ENCODE results near the gene ZSWIM3. TPM values are rescaled to one million over a fixed set of nuclear protein-coding genes. Genes with fewer than 3 reads are reported as not detected.

ZSWIM3 gene
- total and polyA plus RNA-seq, 2 of the 13 experiments (the other 11 are each of a cell fraction or from before 2014, with no cell fraction given) = 5.2 to 5.8 TPM

DNA sequence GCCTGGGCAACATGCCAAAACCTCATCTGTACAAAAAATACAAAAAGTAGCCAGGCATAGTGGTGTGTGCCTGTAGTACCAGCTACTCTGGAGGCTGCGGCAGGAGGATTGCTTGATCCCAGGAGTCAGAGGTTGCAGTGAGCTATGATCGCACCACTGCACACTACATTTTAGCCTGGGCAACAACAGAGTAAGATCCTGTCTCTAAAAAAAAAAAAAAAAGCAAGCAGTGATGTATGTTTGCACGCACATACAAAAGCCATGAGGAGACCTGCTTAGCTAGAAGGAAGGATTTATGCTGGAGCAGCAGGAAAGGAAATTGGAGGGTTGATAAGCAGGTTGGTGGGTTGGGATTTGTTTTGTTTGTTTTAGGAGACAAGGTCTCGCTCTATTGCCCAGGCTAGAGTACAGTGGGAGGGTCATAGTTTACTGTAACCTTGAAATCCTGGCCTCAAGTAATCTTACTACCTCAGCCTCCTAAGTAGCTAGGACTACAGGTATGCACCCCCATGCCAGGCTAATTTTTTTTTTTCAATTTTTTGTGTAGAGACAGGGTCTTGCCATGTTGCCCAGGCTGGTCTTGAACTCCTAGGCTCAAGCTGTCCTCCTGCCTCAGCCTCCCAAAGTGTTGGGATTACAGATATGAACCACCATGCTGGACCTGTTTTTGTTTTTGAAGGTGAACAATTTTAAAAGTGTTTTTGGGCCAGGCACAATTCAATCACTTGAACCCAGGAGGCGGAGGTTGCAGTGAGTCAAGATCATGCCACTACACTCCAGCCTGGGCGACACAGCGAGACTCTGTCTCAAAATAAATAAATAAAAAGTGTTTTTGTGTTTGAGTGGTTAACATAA is 4.0 kb downstream of the ZSWIM3 start (continued):
- TF ChIP-seq, protein P1, sequence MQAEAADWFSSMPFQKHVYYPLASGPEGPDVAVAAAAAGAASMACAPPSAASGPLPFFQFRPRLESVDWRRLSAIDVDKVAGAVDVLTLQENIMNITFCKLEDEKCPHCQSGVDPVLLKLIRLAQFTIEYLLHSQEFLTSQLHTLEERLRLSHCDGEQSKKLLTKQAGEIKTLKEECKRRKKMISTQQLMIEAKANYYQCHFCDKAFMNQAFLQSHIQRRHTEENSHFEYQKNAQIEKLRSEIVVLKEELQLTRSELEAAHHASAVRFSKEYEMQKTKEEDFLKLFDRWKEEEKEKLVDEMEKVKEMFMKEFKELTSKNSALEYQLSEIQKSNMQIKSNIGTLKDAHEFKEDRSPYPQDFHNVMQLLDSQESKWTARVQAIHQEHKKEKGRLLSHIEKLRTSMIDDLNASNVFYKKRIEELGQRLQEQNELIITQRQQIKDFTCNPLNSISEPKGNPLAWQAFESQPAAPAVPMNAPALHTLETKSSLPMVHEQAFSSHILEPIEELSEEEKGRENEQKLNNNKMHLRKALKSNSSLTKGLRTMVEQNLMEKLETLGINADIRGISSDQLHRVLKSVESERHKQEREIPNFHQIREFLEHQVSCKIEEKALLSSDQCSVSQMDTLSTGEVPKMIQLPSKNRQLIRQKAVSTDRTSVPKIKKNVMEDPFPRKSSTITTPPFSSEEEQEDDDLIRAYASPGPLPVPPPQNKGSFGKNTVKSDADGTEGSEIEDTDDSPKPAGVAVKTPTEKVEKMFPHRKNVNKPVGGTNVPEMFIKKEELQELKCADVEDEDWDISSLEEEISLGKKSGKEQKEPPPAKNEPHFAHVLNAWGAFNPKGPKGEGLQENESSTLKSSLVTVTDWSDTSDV (CRISPR knock-in tag; IDR thresholded peaks at IDR 0.05) = no peak
- TF ChIP-seq ARID3A (IDR thresholded peaks at IDR 0.05; ENCODE audit: low read depth, low read length) = no peak
- no peak for TF ChIP-seq ZHX2 (IDR thresholded peaks at IDR 0.05; ENCODE audit: low read depth)
- no peak for TF ChIP-seq ZHX2 (CRISPR knock-in tag; IDR thresholded peaks at IDR 0.05; ENCODE audit: borderline replicate concordance)
- peak; percentile 59; the same call in 1 of the 2 replicates for TF ChIP-seq ZNF3 (CRISPR knock-in tag; IDR thresholded peaks at IDR 0.05)
- no peak for TF ChIP-seq HNRNPK (IDR thresholded peaks at IDR 0.05; ENCODE audit: low read depth, low read length, poor library complexity, severe bottlenecking)
- TF ChIP-seq ZNF547 (CRISPR knock-in tag; IDR thresholded peaks at IDR 0.05) = 0 out of 2 replicates have a peak, but pooled peaks have one; percentile 68
- no peak for TF ChIP-seq CEBPG (CRISPR knock-in tag; IDR thresholded peaks at IDR 0.05)
- no peak for TF ChIP-seq SMAD1 (CRISPR knock-in tag; IDR thresholded peaks at IDR 0.05; ENCODE audit: borderline replicate concordance, low read depth)
- TF ChIP-seq, protein P2, sequence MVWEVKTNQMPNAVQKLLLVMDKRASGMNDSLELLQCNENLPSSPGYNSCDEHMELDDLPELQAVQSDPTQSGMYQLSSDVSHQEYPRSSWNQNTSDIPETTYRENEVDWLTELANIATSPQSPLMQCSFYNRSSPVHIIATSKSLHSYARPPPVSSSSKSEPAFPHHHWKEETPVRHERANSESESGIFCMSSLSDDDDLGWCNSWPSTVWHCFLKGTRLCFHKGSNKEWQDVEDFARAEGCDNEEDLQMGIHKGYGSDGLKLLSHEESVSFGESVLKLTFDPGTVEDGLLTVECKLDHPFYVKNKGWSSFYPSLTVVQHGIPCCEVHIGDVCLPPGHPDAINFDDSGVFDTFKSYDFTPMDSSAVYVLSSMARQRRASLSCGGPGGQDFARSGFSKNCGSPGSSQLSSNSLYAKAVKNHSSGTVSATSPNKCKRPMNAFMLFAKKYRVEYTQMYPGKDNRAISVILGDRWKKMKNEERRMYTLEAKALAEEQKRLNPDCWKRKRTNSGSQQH (CRISPR knock-in tag; IDR thresholded peaks at IDR 0.05; ENCODE audit: low read depth) = no peak
- TF ChIP-seq, protein P3, sequence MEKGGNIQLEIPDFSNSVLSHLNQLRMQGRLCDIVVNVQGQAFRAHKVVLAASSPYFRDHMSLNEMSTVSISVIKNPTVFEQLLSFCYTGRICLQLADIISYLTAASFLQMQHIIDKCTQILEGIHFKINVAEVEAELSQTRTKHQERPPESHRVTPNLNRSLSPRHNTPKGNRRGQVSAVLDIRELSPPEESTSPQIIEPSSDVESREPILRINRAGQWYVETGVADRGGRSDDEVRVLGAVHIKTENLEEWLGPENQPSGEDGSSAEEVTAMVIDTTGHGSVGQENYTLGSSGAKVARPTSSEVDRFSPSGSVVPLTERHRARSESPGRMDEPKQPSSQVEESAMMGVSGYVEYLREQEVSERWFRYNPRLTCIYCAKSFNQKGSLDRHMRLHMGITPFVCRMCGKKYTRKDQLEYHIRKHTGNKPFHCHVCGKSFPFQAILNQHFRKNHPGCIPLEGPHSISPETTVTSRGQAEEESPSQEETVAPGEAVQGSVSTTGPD (CRISPR knock-in tag; IDR thresholded peaks at IDR 0.05) = no peak
- TF ChIP-seq RFX3 (CRISPR knock-in tag; IDR thresholded peaks at IDR 0.05) = no peak

All from HepG2 (cell line).